Activated CD8-positive, alpha-beta memory T cell treated with anti-CD3 and anti-CD28 coated beads, Interleukin-2, amount 10 ng/mL, durations not matched to agents 7 days and 5 days (primary cell): Measurements from ENCODE around the gene AGGF1. TPM values are rescaled to one million over a fixed set of nuclear protein-coding genes. Genes with fewer than 3 reads are reported as not detected.

Experiments used
- total RNA-seq, 2 experiments: library from RNA; stranded (reverse); gene quantifications; one replicate each; pipeline ENCODE4 v1.2.3, GENCODE V29; 2021

Gene AGGF1
- total RNA-seq, 2 experiments from 2014 or later, result 28.6 to 29.3 TPM

Other genes with a start within 250 kb of the AGGF1 start
- under 1 TPM; 0.47 to 0.82 TPM for gene F2RL1, start 211.4 kb upstream of the AGGF1 start, total RNA-seq
- gene S100Z, start 180.4 kb upstream of the AGGF1 start, total RNA-seq, result 1 to 10 TPM in 1 of 2 experiments, under 1 TPM in 1; 0.42 to 2.1 TPM
- under 1 TPM in 1 of 2 experiments, not detected in 1; 0.20 TPM for gene CRHBP, start 77.4 kb upstream of the AGGF1 start, total RNA-seq
- gene ZBED3, start 56.9 kb downstream of the AGGF1 start, total RNA-seq, result under 1 TPM; 0.58 to 0.80 TPM
- gene PDE8B, start 180.3 kb downstream of the AGGF1 start, total RNA-seq, result under 1 TPM in 1 of 2 experiments, not detected in 1; 0.68 TPM